Fibroblast of peridontal ligament (primary cell): ENCODE measurements around the gene GNB1.

Experiments used
- DNase-seq: peaks from one replicate; pipeline ENCODE4 v3.0.0-alpha.2; 2010; ENCODE audit errors: extremely low read depth

Gene GNB1

DNA sequence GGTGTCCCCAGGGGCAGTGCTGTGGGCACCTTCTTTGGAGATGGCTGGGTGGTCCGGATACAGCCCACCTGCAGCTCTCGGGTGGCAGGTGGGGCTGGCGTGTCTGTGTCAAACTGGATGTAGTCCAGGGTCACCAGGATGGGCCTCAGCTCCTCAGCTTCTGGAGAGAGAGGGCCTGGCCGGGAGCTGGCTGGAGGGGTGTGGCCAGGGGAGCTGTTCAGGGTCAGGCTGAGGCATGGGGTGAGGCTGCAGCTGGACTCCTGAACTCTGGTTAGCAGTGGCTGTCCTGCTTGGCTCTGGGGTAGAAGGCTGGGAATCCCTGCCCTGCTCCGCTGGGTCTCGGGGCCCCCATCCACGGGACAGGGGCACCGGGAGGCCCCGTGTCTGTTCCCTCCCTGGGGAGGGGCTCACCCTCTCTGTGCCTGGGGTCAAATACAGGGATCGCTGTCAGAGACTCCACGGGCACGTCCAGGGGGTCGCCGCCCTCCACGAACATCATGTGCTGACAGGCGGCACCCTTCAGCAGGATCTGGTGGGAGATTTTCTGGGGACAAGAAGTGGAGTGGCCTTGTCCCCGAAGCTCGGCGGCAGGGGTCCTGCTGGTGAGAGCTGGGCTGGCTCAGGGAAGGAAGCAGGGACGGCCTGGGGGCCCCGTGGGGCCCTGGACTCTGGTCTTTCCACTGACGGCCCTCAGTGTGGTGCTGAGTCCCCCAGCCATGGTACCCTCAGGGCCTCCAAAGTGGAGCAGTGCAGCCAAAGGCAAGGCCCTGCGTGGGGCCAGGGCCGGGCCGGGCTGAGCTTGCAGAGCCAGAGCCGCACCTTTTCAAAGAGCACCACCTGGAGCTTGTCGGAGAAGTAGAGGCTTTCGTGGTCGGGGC lies 32.3 kb upstream of the GNB1 start:
- DNase-seq: no peak

DNA sequence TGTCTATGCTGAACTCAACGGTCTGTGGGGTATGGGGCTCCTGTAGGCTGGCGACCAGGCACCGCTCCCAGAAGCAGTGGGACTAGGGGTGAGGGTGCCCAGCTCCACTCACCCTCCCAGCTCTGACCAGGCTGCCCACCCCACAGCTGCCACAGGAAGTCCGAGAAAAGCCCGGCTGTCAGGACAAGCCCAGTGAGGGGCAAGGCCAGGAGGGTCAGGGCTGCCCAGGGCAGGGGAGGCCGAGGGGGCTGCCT lies 31.7 kb upstream of the GNB1 start:
- DNase-seq: no peak

DNA sequence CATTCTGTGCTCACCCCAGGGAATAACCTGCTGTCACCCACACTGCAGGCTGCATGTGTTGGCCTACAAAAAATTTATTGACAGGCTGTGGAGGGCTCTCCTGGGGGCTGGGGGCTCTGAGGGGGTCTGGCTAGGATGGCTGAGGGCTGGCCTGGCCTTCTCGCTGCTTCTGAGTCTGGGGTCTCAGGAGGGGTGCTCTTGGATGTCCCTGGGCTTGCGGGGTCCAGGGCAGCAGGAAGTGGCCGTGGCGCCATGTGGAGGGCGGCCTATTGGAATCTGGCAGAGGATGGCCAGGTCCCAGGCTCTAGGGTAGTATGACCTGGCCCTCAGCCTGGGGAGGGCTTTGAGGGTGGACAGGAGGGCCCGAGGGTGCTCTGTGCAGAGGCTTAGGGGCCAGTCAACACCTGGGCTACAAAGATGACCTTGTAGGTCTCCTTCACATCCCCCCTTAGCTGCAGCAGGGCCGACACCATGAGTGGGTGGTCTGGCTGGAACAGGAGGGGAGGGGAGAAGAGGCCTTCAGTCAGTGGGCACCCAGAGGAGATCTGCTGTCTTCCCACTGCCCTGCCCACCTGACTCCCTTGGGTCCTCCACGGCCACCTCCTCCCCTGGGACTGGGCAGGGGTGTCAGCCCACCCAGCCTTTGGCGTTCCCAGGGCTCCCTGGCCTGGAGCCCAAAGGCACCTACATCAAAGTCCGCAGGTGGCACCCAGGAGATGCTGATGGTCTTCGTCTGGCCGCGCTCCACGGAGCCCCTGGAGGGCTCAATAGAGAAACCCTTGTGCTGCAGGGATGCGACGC lies 31.2 kb upstream of the GNB1 start:
- DNase-seq: no peak

DNA sequence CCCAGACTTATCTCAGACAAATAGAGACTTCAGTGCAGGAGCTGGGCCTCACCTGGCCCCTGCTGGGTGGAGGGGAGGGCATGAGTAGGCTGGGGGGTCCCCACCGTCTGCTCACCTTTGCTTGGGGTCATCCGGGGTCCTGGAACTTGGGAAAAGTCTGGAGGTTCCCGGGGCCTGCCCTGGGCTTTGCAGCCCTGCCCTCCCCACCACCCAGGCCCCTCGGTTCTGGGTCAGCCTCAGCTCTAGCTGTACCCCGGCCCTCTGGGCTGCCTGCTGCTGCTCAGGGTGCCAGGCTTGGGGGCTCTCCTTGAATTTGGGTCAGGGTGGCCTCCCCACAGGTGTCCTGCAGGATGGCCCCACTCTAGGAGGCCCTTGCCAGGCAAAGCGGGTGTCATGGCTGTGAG lies 30.6 kb upstream of the GNB1 start:
- no peak for DNase-seq

DNA sequence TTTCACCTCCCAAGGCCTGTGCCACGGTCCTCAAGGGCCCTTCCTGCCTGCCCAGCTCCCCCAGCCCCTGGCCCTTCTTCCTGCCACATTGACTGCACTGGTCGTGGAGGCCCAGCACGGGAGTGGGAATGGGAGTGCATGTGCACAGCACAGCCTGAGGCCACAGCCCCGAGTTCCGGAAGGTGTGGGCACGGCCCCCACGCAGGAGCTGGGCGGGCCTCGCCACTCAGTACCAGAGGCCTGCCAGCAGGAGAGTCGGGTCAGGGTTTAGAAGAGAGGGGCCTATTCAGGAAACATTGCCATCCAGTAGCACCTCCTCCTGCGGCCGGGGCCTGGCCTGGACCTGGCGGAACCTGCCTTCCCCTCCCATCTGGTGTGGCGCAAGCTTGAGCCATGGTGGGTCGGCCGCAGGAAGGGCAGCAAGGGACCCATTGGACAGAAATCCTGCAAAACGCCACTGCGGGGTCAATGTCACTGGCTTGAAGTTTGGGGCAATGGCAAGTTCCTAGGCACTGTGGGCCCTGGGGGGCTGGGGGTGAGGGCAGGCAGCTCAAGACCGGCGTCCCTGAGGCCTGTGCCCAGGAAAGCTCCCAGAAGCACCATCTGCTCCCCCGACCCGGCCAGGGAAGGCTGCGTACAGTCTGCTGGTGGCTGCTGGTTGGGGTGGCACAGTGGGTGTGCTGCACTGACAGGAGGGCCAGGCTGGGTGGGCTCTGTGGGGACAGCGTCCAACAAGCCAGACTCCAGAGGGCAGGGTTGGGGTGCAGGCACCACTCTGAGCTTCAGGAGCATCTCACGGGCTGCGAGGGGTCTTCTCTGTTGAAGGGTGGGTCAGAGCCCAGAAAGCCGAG lies 29.9 kb upstream of the GNB1 start:
- no peak for DNase-seq

DNA sequence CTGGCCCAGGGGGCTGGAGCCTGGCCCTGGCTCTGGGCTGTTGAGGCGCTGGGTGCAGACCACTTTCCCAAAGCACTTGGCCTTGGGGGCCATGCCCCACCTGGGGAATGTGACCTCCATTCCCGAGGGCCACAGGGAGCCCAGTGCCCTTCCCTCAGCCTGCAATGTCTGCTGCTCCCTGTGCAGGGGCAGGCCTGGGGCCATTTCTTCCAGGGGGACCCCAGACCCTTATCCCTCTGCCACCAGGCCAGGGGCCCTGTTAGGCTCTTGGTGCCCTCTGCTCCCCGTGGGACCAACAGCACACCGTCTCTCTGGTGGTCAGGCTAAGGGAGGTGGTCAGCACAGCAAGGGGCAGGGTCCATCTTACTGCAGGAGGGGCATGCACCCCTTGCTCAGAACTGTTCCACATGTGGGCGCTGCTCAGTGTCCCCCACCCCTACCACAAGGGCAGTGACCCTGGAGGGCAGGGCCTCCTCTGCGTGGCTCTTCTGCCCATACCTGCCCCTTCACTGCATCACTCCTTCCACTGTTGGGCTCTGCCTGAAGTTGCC lies 29.2 kb upstream of the GNB1 start:
- DNase-seq: no peak

DNA sequence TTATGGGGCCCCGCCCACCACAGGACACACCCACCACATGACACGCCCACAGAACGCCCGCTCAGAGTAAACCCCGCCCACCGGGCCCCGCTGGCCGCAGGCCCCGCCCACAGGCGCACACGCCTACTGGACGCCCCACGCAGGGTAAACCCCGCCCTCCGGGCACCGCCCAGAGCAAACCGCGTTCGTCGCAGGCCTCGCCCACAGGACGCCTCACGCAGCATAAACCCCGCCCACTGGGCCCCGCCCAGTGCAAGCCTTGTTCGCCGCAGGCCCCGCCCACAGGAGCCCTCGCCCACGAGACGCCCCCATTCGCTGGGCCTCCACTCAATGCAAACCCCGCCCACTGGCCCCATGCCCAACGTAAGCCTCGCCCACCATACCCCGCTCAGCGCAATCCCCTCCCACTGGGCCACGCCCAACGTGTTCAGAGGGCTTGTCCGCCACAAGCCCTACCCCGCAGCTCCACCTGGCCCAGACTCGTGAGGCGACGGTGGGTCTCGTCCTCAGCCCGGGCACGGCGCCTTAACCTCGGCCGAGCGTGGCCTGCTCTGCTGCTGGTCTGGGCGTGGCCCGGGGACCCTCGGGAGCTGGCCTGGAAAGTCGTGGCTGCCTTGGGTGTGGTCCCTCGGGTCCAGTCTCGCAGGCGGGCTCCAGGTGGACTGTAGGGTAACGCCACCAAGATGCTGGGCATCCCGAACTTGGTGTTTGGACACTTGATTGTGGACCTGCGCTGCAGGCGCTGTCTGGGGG lies 28.6 kb upstream of the GNB1 start:
- DNase-seq: peak; percentile 81

DNA sequence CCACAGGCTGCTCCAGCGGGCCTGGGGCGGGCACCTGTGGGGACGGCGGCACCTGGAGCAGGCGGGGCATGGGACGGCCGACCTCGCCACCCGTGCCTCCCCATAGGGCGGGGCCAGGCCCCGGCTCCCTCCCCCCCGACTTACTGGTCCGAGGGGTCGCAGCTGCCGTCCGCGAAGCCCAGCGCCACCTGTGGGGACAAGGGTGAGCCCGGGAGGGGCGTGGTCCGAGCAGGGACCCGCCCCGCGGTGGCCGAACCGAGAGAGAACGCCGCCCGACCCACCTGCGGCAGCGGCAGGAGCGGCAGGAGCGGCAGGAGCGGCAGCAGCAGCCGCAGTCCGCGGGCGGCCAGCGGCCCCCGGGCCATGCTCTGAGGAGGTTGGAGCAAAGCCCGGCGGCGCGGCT lies 28.0 kb upstream of the GNB1 start, which contains the start of gene TMEM52:
TMEM52 (minus strand) TSS at position 379 of the 403 bp plus-strand sequence; CDS start at position 365, 14 bp downstream.
- no peak for DNase-seq

DNA sequence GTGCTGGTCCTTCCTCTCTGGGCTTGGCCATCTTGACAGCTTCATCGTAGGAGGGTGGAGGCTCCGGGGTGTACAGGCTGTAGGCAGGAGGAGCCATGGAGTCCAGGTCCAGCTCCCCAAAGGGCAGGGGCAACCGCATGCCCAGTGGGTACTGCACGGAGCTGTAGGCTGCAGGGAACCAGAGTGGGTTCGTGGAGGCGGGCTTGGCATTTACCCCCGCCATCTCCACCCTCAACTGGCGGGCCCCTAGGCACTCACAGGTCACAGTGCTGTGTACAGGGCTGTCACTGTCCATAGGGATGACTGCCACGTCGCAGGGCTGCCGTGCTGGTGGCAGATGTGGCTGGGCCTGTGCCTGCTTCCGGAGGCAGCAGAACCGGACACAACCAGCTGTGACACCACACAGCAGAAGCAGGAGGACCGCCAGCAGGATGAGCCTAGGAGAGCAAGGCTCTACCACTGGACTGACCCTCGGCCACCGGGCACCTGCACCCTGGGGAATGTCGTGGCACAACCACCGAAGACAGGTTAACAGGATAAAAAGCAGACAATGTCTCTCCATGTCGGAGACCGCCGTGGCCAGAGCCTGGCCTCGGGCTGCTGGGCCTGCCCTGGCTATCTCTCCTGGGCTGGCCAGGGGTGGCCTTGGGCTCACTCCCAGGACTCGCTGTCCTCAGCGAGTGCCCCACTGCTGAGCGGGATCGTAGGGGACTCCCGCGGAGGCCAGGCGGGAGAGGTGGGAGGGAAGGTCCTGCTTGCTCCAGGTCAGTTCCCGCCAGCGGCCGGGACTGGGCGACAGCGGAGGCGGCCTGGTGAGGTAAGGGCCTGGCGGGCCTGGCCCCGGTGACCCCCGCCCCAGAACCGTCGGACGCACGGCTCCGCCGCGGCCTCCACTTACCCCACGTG lies 27.4 kb upstream of the GNB1 start:
- DNase-seq: no peak

DNA sequence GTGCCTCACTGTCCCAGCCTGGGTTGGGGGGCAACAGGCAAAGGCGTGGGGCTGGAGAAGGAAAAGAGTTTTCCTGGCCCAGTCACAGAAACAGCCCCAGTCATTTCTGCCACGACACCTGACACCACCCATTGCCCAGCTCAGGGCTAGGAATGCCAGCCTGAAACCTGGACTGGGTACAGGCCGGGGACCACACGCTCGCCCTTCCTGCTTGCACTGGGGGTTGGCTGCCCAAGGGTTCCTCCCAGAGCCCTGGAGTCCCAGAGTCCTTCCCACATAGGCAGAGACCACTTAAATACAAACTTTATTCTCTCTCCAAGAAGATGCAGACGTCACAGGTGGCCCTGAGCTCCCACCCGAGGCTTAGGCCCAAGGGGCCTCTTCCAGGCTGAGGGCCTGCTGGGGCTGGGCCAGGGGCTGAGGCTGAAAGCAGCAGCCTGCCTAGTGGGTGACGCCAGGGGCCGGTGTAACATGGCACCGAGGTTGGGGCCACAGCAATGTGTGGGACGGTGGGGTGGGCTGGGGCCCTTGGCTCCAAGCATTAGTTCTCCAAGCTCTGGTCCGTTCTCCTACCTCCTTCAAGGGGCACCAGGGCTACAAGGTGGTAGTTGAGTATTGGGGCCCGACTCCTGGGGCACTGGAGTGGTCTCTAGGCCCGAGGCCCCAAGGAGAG lies 26.6 kb upstream of the GNB1 start:
- DNase-seq: no peak

DNA sequence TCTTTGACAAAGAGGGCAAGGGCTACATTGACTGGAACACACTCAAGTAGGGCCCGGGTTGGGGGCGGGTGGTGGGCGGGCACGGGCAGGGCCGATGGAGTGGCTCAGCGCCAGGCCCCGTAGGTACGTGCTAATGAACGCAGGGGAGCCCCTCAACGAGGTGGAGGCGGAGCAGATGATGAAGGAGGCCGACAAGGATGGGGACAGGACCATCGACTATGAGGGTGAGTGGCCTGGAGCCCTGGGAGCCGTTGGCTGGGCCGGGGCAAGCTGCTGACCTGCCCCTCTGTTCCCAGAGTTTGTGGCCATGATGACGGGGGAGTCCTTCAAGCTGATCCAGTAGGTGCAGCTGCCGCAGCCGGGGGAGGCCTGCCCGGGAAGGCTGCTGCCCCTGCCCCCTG lies 26.0 kb upstream of the GNB1 start:
- DNase-seq: no peak

DNA sequence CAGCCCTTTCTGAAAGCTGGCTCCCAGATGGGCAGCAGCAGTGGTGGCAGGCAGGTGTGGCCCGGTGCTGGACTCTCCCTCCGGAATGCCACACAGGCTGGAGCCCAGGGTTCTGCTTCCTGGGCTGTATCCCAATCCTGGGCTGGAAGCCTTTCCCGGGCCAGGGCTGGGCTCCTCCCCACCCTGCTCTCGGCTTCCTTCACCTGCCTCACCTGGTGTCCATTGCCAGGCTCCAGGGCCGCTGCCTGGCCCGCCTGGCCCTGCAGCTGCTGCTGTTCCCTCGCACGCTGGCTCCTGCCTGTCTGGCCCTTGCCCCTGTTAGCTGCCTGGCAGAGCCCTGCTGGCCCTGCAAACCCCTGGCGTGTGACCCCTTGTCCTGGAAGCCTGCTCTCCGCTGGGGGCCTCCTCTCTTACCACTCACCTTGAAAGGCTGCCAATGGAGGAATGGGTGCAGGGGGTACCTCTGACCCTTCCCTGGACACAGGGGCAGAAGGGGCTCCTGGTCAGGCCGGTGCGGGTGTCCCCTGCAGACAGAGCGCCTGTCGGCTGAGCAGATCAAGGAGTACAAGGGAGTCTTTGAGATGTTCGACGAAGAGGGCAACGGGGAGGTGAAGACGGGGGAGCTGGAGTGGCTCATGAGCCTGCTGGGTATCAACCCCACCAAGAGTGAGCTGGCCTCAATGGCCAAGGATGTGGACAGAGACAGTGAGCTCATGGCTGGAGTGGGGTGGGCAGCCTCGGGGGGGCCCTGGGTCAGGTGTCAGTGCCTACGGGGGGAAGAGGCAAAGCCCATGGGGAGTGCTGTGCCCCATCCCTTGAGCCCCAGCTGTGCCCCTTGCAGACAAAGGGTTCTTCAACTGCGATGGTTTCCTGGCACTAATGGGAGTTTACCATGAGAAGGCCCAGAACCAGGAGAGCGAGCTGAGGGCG lies 25.3 kb upstream of the GNB1 start:
- DNase-seq: no peak

DNA sequence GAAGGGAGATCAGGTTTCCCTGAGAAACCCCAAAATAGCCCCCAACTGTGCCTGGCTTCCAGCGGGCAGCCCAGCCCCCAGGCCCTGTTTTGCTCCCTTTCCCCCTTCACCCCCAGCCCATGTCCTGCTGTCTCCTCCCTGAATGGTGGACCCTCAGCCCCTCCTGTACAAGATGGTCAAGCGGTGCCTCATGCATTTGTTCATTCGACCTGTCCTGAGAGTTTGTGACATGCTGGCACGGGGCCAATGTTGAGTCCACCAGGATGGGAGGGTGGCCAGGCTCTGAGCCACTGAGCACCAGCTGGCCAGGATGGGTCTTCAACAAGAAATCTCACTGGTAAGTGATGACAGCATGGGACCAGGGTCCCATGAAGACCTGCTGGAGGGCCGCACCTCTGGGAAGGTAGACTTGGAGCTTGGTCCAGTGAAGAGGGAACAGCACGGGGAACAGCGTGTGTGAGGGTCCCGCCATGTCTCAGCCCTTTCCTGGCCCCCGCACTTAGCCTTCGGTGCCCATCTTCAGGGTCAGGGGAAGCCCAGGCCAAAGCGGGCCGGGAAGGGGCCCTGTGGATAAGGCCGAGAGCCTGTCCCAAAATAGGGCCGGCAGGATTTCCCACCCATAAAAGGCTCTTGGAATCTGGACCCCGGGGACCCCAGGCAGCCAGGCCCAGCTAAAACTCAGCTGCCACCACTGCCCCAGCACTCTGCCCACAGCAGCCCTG lies 24.2 kb upstream of the GNB1 start, which contains the start of gene CALML6:
CALML6 (plus strand) TSS at position 290 of the 722 bp plus-strand sequence; CDS start at position 311, 21 bp downstream.
- DNase-seq: no peak

DNA sequence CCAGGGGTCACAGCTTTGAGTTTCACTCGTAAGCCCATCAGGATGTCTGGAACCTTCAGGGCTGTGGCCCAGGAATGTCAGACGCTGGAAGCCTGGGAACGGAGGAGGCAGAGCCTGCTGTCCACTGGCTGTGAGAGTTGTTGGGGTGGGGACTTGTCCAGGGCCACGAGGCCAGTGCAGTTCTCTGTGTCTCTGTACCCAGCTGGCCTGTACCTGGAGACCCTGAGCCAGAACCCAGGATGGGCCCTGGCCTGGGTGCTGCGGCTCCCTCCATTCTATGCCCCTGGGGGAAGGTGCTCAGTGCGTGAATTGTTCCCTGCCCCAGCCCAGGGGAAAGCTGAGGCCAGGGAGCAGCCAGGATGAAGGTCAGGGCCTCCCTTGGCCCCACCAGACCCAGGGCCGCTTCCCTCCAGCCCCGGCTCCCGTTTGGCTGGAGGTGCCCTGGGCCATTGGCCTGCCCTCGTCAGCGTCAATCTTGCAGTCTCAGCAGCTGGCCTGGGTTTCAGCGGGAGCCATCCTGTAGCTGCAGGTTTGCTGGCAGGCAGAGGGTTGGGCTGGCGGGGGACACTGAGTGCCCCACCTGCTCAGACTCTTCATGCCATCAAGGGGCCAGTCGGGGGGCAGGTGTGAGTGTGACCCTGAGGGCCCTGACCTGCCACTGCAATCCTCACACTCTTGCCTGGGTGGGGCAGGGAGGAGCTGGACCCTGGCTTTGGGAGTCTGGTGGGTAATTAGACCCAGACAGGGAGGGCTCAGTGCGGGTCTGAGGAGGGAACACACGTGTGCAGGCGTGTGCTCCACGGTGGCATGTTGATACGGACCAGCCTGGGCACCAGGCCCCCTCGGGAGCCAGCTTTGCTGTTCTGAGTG lies 23.4 kb upstream of the GNB1 start:
- DNase-seq: no peak

DNA sequence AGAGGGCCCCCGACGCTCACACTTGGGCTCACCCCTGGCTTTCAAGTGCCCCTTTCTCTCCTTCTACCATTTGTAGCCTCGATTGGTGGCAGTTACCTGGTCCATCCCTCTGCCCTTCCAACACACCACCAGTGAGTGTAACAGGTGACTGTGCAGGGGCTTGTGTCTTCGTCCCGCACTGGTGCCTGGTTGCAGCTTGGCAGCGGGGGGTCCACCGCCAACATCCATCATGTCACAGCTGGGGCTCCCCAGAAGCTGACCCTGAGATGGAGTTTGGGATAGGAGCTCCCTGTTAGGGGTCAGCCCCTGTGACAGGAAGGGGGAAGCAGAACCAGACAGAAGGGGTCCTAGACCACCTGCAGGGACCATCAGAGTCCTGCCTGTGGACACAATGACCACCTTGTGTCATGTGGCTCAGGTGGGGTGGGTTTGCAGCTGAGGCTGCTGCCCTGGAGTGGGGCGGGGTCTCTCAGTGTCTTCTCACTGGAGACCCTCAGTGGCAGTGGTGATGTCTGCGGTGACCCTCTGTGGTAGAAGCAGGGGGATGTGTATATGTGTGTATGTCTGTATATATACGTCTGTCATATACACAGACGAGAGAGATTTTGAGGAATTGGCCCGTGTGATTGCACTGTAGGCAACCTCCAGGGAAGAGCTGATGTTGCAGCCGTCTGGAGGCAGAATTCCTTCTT lies 20.6 kb upstream of the GNB1 start:
- no peak for DNase-seq
